Stimulated activated CD4-positive, alpha-beta T cell treated with anti-CD3 and anti-CD28 coated beads, Interleukin-15, amount 100 ng/mL, for 48 hours (primary cell): ENCODE measurements around the gene PRTN3.

Experiments used
- DNase-seq, 2 donors: peaks; one replicate each; pipeline ENCODE4 v3.0.0-alpha.2; 2020; ENCODE audit warnings: low read depth in 2 of 2

The PRTN3 gene

DNA sequence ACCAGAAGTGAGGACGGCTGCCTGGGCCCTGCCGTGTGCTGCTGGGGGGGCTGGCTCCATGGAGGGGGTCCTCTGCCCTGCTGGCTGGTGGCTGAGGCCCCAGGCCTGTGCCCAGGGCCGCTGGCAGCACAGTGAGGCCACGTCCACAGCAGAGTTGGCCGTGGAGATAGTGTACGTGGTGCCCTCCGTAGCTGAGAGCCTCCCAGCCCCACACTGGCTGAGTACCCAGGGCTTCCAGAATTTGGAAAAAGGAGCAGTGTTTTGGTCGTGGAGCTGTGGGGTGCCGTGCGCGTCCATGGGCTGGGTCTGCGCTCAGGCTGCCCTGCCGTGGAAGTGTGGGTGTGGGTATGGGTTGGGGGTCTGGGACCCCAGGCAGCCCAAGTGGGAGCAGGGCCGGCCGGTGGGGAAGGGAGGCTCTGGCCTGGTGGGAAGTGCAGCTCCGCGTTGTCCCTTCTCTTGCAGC lies 37.7 kb upstream of the PRTN3 start:
- DNase-seq = no peak

DNA sequence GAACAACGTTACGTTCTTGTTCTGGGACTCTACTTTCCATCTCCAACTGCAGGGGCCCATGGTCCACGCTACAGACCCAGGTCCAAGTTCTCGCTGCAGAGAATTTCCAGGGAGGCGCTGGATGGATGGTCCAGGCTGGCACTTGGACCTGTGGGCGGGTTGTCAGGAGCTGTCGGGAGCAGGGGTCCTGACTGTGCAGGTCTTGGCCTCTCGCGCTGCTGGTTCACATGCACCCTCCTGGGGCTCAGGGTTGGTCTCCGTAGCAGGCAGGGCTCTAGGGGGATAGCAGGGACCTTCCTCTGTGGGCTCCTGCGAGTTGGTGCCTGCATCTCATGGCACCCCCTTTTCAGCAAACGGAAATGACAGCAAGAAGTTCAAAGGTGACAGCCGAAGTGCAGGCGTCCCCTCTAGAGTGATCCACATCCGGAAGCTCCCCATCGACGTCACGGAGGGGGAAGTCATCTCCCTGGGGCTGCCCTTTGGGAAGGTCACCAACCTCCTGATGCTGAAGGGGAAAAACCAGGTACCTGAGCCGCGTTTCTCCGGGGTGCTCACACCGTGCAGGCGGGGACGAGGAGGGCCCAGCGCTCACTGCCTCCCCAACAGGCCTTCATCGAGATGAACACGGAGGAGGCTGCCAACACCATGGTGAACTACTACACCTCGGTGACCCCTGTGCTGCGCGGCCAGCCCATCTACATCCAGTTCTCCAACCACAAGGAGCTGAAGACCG lies 36.9 kb upstream of the PRTN3 start:
- DNase-seq = no peak

DNA sequence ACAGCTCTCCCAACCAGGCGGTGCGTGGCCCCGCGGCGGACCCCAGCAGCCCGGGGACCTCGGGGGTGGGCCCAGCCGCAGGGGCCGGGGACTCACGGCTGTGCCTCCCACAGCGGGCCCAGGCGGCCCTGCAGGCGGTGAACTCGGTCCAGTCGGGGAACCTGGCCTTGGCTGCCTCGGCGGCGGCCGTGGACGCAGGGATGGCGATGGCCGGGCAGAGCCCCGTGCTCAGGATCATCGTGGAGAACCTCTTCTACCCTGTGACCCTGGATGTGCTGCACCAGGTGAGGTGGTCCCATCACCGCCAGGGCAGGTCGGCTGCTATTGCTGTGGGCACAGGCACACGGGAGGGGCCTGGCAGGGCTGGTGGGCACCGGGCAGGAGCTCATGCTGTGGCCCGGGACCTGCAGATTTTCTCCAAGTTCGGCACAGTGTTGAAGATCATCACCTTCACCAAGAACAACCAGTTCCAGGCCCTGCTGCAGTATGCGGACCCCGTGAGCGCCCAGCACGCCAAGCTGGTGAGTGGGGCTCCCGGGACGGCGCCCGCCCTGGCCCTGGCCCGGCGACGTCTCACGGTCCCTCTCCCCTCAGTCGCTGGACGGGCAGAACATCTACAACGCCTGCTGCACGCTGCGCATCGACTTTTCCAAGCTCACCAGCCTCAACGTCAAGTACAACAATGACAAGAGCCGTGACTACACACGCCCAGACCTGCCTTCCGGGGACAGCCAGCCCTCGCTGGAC lies 36.2 kb upstream of the PRTN3 start:
- DNase-seq = no peak

DNA sequence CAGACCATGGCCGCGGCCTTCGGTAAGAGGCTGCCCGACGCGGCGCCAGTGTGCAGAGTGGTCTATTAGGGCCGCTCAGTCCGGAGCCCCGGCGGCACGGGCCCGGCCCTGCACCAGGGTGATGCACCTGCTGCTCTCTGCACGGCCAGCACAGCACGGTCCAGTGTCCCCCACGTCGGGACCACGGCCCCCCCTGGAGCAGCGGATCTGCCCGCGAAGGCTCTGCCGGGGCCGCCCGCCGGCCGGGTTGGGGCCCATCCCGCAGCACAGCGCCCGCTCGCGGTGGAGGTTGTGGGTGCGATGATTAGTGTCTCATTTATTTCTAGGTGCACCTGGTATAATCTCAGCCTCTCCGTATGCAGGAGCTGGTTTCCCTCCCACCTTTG lies 35.6 kb upstream of the PRTN3 start:
- no peak for DNase-seq

DNA sequence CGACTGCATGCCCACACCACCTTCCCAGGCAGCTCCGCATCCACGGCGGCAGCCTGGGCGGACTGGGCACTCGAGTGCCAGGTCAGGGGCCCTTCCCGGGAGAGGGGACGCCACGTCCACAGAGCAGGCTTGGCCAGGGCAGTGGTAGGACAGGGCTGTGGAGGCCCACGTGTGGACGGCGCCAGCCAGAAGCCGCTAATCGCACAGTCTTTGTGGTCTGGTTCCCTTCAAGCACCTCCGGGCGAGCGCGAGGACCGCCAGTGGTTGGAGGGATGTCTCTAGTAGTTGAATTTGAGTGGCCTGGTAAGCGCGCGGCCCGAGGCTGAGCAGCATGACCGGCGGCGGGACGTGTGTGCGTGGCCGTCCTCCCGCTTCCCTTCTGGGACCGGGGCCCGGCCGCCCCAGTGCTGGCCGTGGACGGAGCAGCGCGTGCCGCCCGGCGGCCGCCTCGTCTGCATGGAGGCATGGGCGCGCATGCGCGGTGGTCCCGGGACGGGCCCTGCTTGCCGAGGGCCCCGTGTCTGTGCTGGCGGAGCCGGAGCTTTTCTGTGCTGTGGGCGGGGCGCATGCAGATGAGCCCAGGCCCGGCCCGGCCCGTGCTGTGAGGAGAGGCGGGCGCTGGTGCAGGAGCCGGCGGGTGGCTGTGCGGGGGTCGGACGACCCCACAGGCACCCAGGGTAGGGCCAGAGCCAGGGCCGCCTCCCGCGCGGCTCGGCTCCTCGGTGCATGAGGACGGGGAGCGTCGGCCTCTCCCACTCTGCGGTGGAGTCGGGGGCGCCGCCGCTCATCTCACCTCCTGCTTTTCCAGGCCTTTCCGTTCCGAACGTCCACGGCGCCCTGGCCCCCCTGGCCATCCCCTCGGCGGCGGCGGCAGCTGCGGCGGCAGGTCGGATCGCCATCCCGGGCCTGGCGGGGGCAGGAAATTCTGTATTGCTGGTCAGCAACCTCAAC lies 34.9 kb upstream of the PRTN3 start:
- no peak for DNase-seq

DNA sequence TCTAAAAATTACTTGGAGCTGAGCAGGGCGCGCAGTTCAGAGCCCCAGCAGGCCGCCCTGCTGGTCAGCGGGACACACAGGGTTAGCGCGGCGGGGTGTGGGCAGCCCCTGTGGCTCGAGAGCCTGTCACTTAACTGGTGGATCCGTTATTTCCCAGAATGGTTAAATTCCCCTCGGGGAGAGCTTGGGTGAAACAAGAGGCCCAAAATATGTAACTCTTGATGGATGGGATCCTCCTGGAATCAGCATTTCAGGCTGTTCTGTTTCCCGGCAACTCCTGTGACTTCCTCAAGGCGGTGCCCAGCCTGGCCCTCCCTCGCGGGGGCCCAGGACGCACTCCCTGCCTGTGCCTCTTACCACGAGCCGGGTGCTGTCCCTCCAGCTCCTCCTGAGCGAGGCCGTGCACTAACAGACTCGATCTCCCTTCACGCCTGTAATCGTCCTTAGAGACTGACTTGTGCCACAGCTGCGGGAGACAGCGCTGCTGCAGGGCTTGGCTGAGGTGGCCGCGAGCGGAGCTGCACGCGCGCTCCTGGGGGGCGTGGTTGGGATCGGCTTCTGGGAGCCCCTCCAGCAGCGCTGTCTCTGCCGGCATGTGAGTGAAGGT lies 33.9 kb upstream of the PRTN3 start:
- DNase-seq = no peak

DNA sequence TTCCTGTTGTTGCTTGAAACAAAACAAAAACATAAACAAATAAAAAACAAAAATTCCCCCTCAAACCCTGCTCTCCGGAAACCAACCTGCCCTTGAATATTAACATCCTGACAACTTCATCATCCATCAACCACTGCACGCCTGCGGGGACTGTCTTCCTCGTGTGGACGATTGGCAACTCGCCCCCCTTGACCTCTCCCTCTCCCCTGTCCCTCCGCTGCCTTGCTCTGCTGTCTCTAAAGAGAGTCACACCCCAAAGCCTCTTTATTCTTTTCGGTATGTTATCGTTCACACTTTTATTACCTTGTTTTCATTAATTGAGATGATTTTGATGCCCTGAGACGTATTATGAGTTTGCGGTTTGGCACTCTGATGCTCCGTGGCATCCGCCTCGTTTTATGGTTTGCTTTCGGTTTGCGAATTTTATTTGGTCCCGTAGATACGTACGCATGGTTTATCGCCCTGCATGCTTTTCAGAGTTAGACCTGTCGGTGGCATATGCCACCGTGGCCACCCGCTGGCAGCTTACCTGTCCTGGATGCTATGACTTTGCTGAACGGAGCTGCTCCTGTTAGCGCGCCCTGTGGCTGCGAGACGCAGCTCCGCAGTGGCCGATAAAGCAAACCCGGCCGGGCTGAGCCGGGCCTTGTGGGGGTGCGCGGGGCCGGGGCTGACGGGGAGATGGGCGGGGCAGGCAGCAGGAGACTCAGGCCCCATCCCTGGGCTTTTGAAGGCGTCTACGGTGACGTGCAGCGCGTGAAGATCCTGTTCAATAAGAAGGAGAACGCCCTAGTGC lies 33.0 kb upstream of the PRTN3 start:
- no peak for DNase-seq

DNA sequence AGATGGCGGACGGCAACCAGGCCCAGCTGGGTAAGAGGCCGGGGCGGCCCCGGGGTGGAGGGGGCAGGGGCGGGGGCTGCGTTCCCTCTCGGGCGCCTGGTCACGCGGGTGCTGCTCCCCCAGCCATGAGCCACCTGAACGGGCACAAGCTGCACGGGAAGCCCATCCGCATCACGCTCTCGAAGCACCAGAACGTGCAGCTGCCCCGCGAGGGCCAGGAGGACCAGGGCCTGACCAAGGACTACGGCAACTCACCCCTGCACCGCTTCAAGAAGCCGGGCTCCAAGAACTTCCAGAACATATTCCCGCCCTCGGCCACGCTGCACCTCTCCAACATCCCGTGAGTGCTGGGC lies 32.4 kb upstream of the PRTN3 start:
- DNase-seq = no peak

DNA sequence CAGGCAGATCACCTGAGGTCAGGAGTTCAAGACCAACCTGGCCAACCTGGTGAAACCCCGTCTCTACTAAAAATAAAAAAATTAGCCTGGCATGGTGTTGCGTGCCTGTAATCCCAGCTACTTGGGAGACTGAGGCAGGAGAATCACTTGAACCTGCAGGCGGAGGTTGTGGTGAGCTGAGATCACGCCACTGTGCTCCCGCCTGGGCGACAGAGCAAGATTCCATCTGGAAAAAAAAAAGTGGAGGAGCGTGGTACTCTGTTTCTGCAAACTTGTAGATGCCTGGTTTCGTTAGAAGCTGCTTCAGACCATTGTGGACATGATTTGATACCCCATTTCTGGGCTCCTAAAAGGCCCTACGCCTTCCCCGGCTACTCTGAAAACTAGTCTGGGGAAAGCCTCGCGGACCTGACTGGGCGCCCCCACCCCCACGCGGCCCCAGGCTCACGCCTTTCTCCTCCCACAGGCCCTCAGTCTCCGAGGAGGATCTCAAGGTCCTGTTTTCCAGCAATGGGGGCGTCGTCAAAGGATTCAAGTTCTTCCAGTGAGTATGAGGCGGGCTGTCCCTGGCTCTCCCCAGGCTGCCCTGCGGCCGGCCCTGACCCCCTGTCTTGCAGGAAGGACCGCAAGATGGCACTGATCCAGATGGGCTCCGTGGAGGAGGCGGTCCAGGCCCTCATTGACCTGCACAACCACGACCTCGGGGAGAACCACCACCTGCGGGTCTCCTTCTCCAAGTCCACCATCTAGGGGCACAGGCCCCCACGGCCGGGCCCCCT lies 30.5 kb upstream of the PRTN3 start:
- no peak for DNase-seq

DNA sequence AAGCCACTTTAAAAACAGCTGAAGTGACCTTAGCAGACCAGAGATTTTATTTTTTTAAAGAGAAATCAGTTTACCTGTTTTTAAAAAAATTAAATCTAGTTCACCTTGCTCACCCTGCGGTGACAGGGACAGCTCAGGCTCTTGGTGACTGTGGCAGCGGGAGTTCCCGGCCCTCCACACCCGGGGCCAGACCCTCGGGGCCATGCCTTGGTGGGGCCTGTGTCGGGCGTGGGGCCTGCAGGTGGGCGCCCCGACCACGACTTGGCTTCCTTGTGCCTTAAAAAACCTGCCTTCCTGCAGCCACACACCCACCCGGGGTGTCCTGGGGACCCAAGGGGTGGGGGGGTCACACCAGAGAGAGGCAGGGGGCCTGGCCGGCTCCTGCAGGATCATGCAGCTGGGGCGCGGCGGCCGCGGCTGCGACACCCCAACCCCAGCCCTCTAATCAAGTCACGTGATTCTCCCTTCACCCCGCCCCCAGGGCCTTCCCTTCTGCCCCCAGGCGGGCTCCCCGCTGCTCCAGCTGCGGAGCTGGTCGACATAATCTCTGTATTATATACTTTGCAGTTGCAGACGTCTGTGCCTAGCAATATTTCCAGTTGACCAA lies 29.8 kb upstream of the PRTN3 start:
- DNase-seq = no peak

DNA sequence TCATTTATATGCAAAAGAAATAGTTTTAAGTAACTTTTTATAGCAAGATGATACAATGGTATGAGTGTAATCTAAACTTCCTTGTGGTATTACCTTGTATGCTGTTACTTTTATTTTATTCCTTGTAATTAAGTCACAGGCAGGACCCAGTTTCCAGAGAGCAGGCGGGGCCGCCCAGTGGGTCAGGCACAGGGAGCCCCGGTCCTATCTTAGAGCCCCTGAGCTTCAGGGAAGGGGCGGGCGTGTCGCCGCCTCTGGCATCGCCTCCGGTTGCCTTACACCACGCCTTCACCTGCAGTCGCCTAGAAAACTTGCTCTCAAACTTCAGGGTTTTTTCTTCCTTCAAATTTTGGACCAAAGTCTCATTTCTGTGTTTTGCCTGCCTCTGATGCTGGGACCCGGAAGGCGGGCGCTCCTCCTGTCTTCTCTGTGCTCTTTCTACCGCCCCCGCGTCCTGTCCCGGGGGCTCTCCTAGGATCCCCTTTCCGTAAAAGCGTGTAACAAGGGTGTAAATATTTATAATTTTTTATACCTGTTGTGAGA lies 29.2 kb upstream of the PRTN3 start:
- no peak for DNase-seq

DNA sequence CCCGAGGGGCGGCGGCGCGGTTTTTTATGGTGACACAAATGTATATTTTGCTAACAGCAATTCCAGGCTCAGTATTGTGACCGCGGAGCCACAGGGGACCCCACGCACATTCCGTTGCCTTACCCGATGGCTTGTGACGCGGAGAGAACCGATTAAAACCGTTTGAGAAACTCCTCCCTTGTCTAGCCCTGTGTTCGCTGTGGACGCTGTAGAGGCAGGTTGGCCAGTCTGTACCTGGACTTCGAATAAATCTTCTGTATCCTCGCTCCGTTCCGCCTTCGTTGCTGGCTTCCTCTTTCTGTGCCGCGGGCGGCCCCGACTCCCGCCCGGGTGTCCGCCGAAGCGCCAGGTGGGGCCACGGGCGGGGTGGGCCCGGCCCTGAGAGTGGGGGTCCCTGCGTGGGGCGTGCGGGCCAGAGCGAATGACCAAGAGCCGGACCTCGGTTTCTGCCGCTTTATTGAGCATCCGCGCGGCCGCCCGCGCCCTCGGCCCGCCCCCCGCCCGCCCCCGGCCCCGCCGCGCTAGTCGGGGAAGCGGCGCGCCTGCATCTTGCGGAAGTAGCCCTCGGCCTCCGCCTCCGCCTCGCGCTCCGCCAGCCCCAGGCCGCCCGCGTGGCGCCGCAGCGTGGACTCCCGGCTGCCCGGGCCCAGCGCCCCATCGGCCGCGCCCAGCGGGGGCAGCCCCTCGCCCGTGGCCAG lies 28.6 kb upstream of the PRTN3 start:
- no peak for DNase-seq

DNA sequence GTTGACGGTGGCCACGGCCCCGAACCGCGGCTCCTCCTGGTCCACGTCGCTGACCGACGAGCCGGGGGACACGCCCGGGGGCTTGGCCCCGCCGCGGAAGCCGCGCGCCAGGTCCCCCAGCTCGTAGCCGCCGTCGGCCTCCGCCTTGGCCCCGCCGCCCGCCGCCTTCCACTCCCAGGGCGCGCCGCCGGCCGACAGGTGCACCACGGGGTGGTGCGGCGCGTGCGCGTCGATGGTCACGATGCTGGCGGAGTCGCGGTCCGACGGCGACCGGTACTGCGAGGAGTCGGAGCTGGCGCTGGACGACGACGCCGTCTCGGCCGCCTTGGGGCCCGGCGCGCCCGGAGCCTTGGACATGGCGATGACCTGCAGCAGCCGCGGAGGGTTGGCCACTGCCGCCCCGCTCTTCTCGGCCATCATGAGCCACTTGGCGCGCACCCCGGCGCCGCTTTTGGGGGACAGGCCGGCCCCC lies 28.0 kb upstream of the PRTN3 start:
- no peak for DNase-seq

DNA sequence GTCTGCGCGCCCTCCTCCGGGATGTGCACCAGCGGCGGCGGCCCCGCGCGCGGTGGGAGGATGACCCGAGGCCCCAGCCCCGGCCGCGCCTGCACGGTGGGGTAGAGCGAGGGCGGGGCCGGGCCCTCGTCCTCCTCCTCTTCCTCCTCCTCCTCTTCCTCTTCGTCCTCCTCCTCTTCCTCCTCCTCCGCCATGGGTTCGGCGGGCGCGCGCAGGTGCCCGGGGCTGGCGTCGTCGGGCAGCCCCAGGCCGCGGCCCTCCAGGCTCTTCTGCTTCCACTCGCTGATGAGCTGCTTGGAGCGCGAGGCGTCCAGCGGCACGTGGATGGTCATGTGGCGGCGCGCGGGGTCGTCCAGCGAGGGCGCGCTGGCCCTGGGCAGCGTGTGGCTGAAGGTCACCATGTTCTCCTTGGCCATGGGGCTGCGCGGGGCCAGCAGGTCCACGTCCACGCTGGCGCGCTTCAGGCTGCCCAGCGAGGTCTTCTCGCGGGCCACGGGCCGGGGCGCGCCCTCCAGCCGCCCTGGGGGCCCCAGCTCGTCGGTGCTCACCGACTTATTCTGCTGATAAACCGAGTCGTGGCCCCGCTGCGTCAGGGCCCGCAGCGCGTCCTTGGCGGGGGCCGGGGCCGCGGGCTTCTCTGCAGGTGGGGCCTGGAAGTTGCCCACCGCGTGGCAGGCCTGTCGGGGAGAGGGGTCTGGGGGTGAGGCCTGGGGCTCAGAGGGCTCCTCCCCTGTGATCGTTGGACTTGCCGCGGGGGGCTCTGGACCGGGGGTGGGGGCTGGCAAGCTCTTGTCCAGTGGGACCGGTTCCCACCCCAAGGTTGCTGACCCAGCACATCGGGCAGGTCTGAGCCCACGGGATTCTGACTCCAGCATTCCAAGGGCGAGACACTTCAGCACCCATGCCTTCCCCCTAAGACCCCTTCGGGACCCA lies 27.3 kb upstream of the PRTN3 start:
- DNase-seq = no peak

DNA sequence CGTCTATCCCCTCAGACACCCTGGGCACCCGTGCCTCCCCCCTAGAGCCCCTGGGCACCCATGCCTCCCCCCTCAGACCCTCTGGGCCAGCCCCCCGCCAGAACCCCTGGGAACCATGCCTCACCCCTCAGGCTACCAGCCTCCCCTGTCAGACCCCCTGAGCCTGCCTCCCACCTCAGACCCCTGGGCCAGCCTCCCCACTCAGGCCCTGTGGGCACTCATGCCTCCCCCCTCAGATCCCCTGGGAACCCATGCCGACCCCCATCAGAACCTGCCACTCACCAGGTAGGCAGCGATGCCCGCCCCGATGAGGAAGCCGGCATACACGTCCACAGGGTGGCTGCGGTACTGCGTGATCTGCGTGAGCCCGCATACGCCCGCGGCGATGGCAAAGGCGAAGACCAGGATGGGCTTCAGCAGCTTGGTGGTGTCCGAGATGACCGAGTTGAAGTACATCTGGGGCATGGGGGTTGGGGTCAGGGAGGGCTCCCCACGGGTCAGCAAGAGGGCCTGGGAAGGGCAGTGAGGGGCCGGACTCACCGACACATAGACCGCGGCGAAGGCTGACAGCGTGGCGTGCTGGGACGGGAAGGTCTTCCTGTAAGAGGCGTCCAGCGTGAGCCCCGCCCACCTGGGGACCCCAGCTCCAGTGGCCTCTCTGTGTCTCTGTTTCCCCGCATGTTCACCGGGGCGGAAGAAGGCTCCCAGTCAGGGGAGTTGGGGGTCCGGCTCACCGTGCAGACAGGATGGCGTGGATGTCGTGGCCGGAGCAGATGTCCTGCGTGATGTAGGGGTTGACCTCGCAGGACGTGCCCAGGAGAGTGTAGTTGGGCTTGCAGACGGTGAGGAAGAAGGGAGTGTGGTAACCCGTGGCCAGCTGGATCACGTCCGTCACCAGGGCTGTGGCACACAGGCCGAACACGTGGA lies 26.4 kb upstream of the PRTN3 start:
- DNase-seq = no peak

DNA sequence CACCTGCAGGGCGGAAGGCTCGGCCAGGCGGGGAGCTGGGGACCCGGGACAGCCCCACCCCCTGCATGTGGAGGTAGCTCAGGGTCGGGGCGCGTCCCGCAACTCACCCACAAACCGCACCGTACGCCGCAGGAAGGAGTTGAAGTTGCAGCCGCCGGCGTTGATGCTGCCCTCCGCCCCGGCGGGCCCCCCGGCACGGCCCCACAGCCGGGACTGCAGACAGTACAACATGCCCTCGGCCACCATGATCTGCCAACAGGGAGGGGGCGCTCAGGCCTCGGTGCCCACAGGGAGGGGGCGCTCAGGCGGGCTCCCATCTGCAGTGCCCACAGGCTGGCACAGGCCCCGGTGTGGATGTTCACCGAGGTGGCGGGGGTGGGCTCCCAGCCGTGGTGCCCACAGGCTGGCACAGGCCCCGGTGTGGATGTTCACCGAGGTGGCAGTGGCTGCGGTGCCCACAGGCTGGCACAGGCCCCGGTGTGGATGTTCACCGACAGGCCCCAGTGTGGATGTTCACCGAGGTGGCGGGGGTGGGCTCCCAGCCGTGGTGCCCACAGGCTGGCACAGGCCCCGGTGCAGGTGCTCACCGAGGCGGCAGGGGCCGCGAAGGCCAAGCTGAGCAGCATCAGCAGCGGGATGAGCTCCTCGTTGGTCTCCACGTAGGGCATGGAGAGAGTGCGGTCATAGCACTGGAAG lies 25.6 kb upstream of the PRTN3 start:
- DNase-seq = no peak
